ENCODE measurements around the gene PRR3. TPM values are rescaled to one million over a fixed set of nuclear protein-coding genes. Genes with fewer than 3 reads are reported as not detected.

Gene PRR3
- total RNA-seq, 1 experiment from 2014 or later, result 21.0 TPM

DNA sequence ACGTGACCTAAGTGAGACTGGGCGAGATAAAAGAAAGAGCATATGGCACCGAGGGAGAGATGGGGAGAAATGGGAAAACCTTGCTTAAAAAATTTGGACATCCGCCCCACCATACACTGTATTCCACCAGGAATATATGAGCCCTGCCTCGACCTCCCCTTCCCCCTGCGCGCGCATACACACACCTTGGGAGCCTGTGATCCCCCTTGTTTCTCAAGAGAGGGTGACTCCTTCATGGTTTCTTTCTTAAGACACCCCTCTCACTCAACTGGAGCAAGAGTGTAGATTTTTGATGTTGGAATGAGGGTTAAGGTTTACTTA lies 14.6 kb downstream of the PRR3 start:
- peak overlapping the region; percentile 78 for H3K4me3 Mint-ChIP-seq (ENCODE audit: low read depth, unreplicated experiment)
- no peak for DNase-seq
- peaks cover 9% of the 10 kb centered on the region for H3K27me3 Mint-ChIP-seq (ENCODE audit: unreplicated experiment)
- TSS peak; percentile 73 for BruUV-seq (replicated peaks)
- peak overlapping the region; percentile 69 for H3K27ac Mint-ChIP-seq (ENCODE audit: unreplicated experiment)
- no peaks in the 10 kb centered on the region for H3K9me3 Mint-ChIP-seq (ENCODE audit: low read depth, unreplicated experiment)
- CTCF ChIA-PET, result interaction anchor here (0.5 to 1.9 kb wide), 4 partner anchors 15 to 44 kb away, joined by 3 to 8 read pairs (median 6); partner anchors contain the start of genes GNL1 and PRR3
- intact Hi-C loops (cut with micrococcal nuclease; ENCODE audit: unreplicated experiment), result no loop called here
- peaks cover 31% of the 10 kb centered on the region for H3K36me3 Mint-ChIP-seq (ENCODE audit: insufficient read depth, unreplicated experiment)
- peaks cover 47% of the 10 kb centered on the region for H3K4me1 Mint-ChIP-seq (ENCODE audit: low read depth, unreplicated experiment)
- TF ChIP-seq CTCF (IDR thresholded peaks at IDR 0.05; ENCODE audit: unreplicated experiment), result no peak

- CTCF ChIA-PET, result no interaction called here
- H3K36me3 Mint-ChIP-seq (ENCODE audit: insufficient read depth, unreplicated experiment), result peaks cover 33% of the 10 kb centered on the region
- BruUV-seq (replicated peaks), result no TSS peak
Measured at GRCh38 chr6:30572148-30572547, 15.1 kb downstream of the PRR3 start.

GRCh38 chr6:30573113-30573512 lies 16.0 kb downstream of the PRR3 start:
- TF ChIP-seq CTCF (IDR thresholded peaks at IDR 0.05; ENCODE audit: unreplicated experiment), result no peak
- DNase-seq, result no peak
- intact Hi-C loops (cut with micrococcal nuclease; ENCODE audit: unreplicated experiment), result no loop called here
- H3K4me3 Mint-ChIP-seq (ENCODE audit: low read depth, unreplicated experiment), result peak overlapping the region; percentile 78
- peaks cover 9% of the 10 kb centered on the region for H3K27me3 Mint-ChIP-seq (ENCODE audit: unreplicated experiment)
- H3K36me3 Mint-ChIP-seq (ENCODE audit: insufficient read depth, unreplicated experiment), result peaks cover 40% of the 10 kb centered on the region
- no TSS peak for BruUV-seq (replicated peaks)
- H3K4me1 Mint-ChIP-seq (ENCODE audit: low read depth, unreplicated experiment), result peaks cover 47% of the 10 kb centered on the region
- no peak overlapping the region for H3K27ac Mint-ChIP-seq (ENCODE audit: unreplicated experiment)
- no peaks in the 10 kb centered on the region for H3K9me3 Mint-ChIP-seq (ENCODE audit: low read depth, unreplicated experiment)
- CTCF ChIA-PET, result no interaction called here

More at GRCh38 chr6:30572148-30572547, 15.1 kb downstream of the PRR3 start:
- DNase-seq, result no peak
- intact Hi-C loops (cut with micrococcal nuclease; ENCODE audit: unreplicated experiment), result no loop called here
- peaks cover 9% of the 10 kb centered on the region for H3K27me3 Mint-ChIP-seq (ENCODE audit: unreplicated experiment)
- peak overlapping the region; percentile 69 for H3K27ac Mint-ChIP-seq (ENCODE audit: unreplicated experiment)
- peak overlapping the region; percentile 78 for H3K4me3 Mint-ChIP-seq (ENCODE audit: low read depth, unreplicated experiment)
- peaks cover 47% of the 10 kb centered on the region for H3K4me1 Mint-ChIP-seq (ENCODE audit: low read depth, unreplicated experiment)
- H3K9me3 Mint-ChIP-seq (ENCODE audit: low read depth, unreplicated experiment), result no peaks in the 10 kb centered on the region
- no peak for TF ChIP-seq CTCF (IDR thresholded peaks at IDR 0.05; ENCODE audit: unreplicated experiment)

- CTCF ChIA-PET, result interaction anchor here (0.6 to 1.4 kb wide), 3 partner anchors 19 to 57 kb away, joined by 3 to 4 read pairs (median 3); no protein-coding TSS in a partner anchor
- H3K36me3 Mint-ChIP-seq (ENCODE audit: insufficient read depth, unreplicated experiment), result peaks cover 74% of the 10 kb centered on the region
- peaks cover 10% of the 10 kb centered on the region for H3K4me1 Mint-ChIP-seq (ENCODE audit: low read depth, unreplicated experiment)
- no peak overlapping the region for H3K27ac Mint-ChIP-seq (ENCODE audit: unreplicated experiment)
- no peak overlapping the region for H3K4me3 Mint-ChIP-seq (ENCODE audit: low read depth, unreplicated experiment)
- H3K27me3 Mint-ChIP-seq (ENCODE audit: unreplicated experiment), result no peaks in the 10 kb centered on the region
- TF ChIP-seq CTCF (IDR thresholded peaks at IDR 0.05; ENCODE audit: unreplicated experiment), result no peak
- intact Hi-C loops (cut with micrococcal nuclease; ENCODE audit: unreplicated experiment), result no loop called here
- BruUV-seq (replicated peaks), result no TSS peak
- H3K9me3 Mint-ChIP-seq (ENCODE audit: low read depth, unreplicated experiment), result no peaks in the 10 kb centered on the region
- no peak for DNase-seq
Measured at GRCh38 chr6:30578051-30578450, 21.0 kb downstream of the PRR3 start.

Measured in Calu3 (cell line).